Lower leg skin (tissue), 4 donors: ENCODE data around the gene SBF1. TPM values are rescaled to one million over a fixed set of nuclear protein-coding genes. Genes with fewer than 3 reads are reported as not detected.

Experiments used
- DNase-seq, 2 donors: peaks; one replicate each; pipeline ENCODE4 v3.0.0-alpha.2; 2019; ENCODE audit warnings: low spot score in 2 of 2
- H3K4me3 ChIP-seq: fragments of 200-600 bp; sonication (generic); 2 replicates; pipeline ENCODE4 v1.5.1; 2017; ENCODE audit warnings: mild to moderate bottlenecking, low read depth; ENCODE audit not compliant: poor library complexity, severe bottlenecking
- CTCF ChIP-seq, 3 donors: fragments of 450-650 bp; IDR thresholded peaks; one replicate each; pipeline ENCODE4 v1.5.1; 2016; ENCODE audit warnings: antibody characterized with exemption in 3 of 3, mild to moderate bottlenecking in 3 of 3, moderate library complexity in 2 of 3
- POLR2A ChIP-seq, 2 donors: fragments of 450-650 bp; IDR thresholded peaks; one replicate each; pipeline ENCODE4 v1.6.1; 2016 to 2017; ENCODE audit warnings: antibody characterized with exemption in 2 of 2, mild to moderate bottlenecking in 1 of 2, moderate library complexity in 1 of 2
- WGBS, 2 donors: methylation state at CpG; one replicate each; pipeline ENCODE4 v1.1.5; 2018; 5-methylcytosine and 5-hydroxymethylcytosine counted together
- intact Hi-C: fragments of 100-400 bp; cut with DNase I; formaldehyde crosslinking; loops from one replicate; pipeline ENCODE4 v1.15.0; 2023; ENCODE audit warnings: low total_unique reads
- total RNA-seq, 4 donors: library from RNA; depleted of rRNA; stranded (reverse); fragments of >200 nt; gene quantifications; one replicate each; pipeline ENCODE4 v1.1.0, GENCODE V29; 2016

Gene SBF1
- total RNA-seq, 4 donors from 2014 or later = 70.8 to 123 (median 87.2) TPM

- 0 to 1% methylated on average over 2 to 14 of the region's 62 CpGs for WGBS, 2 donors
- intact Hi-C loops = no loop called here
Observed at GRCh38 chr22:50507421-50507990, 32.7 kb upstream of the SBF1 start, which contains the start of gene LMF2. Gene LMF2 (minus strand): TSS chr22:50507702. CDS start chr22:50507675, 27 bp downstream.

GRCh38 chr22:50506611-50507420 is 32.0 kb upstream of the SBF1 start:
- H3K4me3 ChIP-seq = peak overlapping the region; percentile 98
- TF ChIP-seq CTCF (IDR thresholded peaks at IDR 0.05) (no peak), POLR2A (IDR thresholded peaks at IDR 0.05) (no peak)
- DNase-seq = no peak
- WGBS, 2 donors = 30 to 31% methylated on average over 21 of the region's 21 CpGs
- intact Hi-C loops = no loop called here

More at GRCh38 chr22:50507421-50507990, 32.7 kb upstream of the SBF1 start, which contains the start of gene LMF2:
- TF ChIP-seq CTCF (IDR thresholded peaks at IDR 0.05) = no peak
- TF ChIP-seq POLR2A (IDR thresholded peaks at IDR 0.05) = no peak
- peak; percentile 89 to 98 for DNase-seq
- H3K4me3 ChIP-seq = peak within 1 kb of the TSS; percentile 98

- no peak overlapping the region for H3K4me3 ChIP-seq
- DNase-seq = no peak
- TF ChIP-seq POLR2A (IDR thresholded peaks at IDR 0.05) (no peak), CTCF (IDR thresholded peaks at IDR 0.05) (no peak)
- intact Hi-C loops = no loop called here
- WGBS, 2 donors = 87 to 94% methylated on average over 31 to 37 of the region's 41 CpGs
Observed at GRCh38 chr22:50505776-50506610, 31.2 kb upstream of the SBF1 start.

GRCh38 chr22:50505276-50505775 is 30.5 kb upstream of the SBF1 start:
- H3K4me3 ChIP-seq = no peak overlapping the region
- TF ChIP-seq POLR2A (IDR thresholded peaks at IDR 0.05) (no peak), CTCF (IDR thresholded peaks at IDR 0.05) (no peak)
- WGBS, 2 donors = 86 to 96% methylated on average over 11 to 14 of the region's 14 CpGs
- intact Hi-C loops = no loop called here
- DNase-seq = no peak

GRCh38 chr22:50504369-50505211 is 29.8 kb upstream of the SBF1 start:
- no peak for TF ChIP-seq CTCF (IDR thresholded peaks at IDR 0.05)
- no peak for TF ChIP-seq POLR2A (IDR thresholded peaks at IDR 0.05)
- no peak overlapping the region for H3K4me3 ChIP-seq
- intact Hi-C loops = no loop called here
- WGBS, 2 donors = 69 to 83% methylated on average over 27 to 31 of the region's 44 CpGs
- DNase-seq = no peak
